DMS 273 treated with DMSO at 0.1 percent for 48 hours (cell line): ENCODE data around the gene DOCK4.

Source experiments
- DNase-seq: peaks from one replicate; lab custom pipeline; 2025; lab: John Stamatoyannopoulos, UW

Gene DOCK4

GRCh38 chr7:112080978-112081377 lies 125.2 kb downstream of the DOCK4 start:
- no peak for DNase-seq

- DNase-seq, result no peak
Observed at GRCh38 chr7:112080441-112080840, 125.8 kb downstream of the DOCK4 start.

GRCh38 chr7:112079673-112080072 lies 126.5 kb downstream of the DOCK4 start:
- no peak for DNase-seq

GRCh38 chr7:112079122-112079521 lies 127.1 kb downstream of the DOCK4 start:
- DNase-seq, result no peak

GRCh38 chr7:112076324-112076723 lies 129.9 kb downstream of the DOCK4 start:
- DNase-seq, result no peak

GRCh38 chr7:112074464-112074863 lies 131.7 kb downstream of the DOCK4 start:
- DNase-seq, result no peak

GRCh38 chr7:112073530-112073929 lies 132.7 kb downstream of the DOCK4 start:
- DNase-seq, result no peak

- DNase-seq, result no peak
Observed at GRCh38 chr7:112072541-112073245, 133.5 kb downstream of the DOCK4 start.

- no peak for DNase-seq
Observed at GRCh38 chr7:112071856-112072255, 134.3 kb downstream of the DOCK4 start.

GRCh38 chr7:112070674-112071256 lies 135.4 kb downstream of the DOCK4 start:
- DNase-seq, result no peak

- DNase-seq, result no peak
Observed at GRCh38 chr7:112069879-112070321, 136.3 kb downstream of the DOCK4 start.

GRCh38 chr7:112068967-112069366 lies 137.2 kb downstream of the DOCK4 start:
- DNase-seq, result no peak

GRCh38 chr7:112067632-112068540 lies 138.3 kb downstream of the DOCK4 start:
- DNase-seq, result no peak

- no peak for DNase-seq
Observed at GRCh38 chr7:112067200-112067599, 139.0 kb downstream of the DOCK4 start.

- DNase-seq, result no peak
Observed at GRCh38 chr7:112065758-112066157, 140.4 kb downstream of the DOCK4 start.

- no peak for DNase-seq
Observed at GRCh38 chr7:112064627-112065385, 141.4 kb downstream of the DOCK4 start.

GRCh38 chr7:112063974-112064373 lies 142.2 kb downstream of the DOCK4 start:
- DNase-seq, result no peak

- no peak for DNase-seq
Observed at GRCh38 chr7:112061051-112061450, 145.1 kb downstream of the DOCK4 start.

GRCh38 chr7:112060625-112061024 lies 145.6 kb downstream of the DOCK4 start:
- no peak for DNase-seq

- DNase-seq, result no peak
Observed at GRCh38 chr7:112059675-112060074, 146.5 kb downstream of the DOCK4 start.

GRCh38 chr7:112058686-112059085 lies 147.5 kb downstream of the DOCK4 start:
- DNase-seq, result no peak

- DNase-seq, result no peak
Observed at GRCh38 chr7:112056409-112056808, 149.8 kb downstream of the DOCK4 start.
